Astrocyte (in vitro differentiated cells and primary cell): ENCODE data around the gene ASTN1.

Experiments used
- EZH2 ChIP-seq: IDR thresholded peaks from 2 replicates; pipeline ENCODE4 v1.6.1; 2012; ENCODE audit warnings: mild to moderate bottlenecking, low read length, inconsistent platforms; ENCODE audit not compliant: insufficient read depth
- TF ChIP-seq, protein P1 (sequence below): IDR thresholded peaks from 2 replicates; pipeline ENCODE4 v1.5.1; 2011; ENCODE audit warnings: low read depth, mild to moderate bottlenecking, inconsistent platforms, low read length, moderate library complexity; ENCODE audit not compliant: insufficient read depth

DNA sequence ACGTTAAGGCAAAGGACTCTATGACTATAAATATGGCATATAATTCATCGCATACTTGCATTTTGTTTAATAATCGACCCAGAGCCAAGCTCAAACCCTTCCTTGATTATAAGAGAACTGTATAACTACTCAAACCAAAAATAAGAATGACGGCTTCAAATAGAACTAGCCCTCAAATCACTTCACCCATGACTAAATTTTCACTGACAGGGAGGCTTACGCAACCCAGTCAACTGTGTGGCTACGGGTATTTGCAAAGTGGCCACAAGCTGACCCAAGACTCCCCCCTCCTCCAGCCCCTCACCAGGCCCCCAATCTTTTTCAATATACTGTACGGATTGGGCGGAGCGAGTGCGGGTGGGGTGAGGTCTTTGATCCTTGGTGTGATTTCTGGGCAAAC lies 268.3 kb downstream of the ASTN1 start:
- TF ChIP-seq, protein P1, sequence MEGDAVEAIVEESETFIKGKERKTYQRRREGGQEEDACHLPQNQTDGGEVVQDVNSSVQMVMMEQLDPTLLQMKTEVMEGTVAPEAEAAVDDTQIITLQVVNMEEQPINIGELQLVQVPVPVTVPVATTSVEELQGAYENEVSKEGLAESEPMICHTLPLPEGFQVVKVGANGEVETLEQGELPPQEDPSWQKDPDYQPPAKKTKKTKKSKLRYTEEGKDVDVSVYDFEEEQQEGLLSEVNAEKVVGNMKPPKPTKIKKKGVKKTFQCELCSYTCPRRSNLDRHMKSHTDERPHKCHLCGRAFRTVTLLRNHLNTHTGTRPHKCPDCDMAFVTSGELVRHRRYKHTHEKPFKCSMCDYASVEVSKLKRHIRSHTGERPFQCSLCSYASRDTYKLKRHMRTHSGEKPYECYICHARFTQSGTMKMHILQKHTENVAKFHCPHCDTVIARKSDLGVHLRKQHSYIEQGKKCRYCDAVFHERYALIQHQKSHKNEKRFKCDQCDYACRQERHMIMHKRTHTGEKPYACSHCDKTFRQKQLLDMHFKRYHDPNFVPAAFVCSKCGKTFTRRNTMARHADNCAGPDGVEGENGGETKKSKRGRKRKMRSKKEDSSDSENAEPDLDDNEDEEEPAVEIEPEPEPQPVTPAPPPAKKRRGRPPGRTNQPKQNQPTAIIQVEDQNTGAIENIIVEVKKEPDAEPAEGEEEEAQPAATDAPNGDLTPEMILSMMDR, result no peak
- no peak for TF ChIP-seq EZH2
